ENCODE results near the gene KRTAP6-1. TPM values are rescaled to one million over a fixed set of nuclear protein-coding genes. Genes with fewer than 3 reads are reported as not detected.

Gene KRTAP6-1
- not detected for total RNA-seq
- long read RNA-seq: 0 reads

GRCh38 chr21:30613836-30614235 is at the start of gene KRTAP6-1:
TSS of gene KRTAP6-1 (minus strand) at chr21:30613930. CDS start at chr21:30613904, 26 bp downstream.
- no peak for TF ChIP-seq POLR2A (IDR thresholded peaks at IDR 0.05)
- TF ChIP-seq CTCF (IDR thresholded peaks at IDR 0.05): no peak
- 23% methylated on average over 1 of the region's 2 CpGs for WGBS (ENCODE audit: insufficient coverage, low coverage, low lambda C conversion rate, missing lambda C conversion rate)
- intact Hi-C loops (cut with DNase I): no loop called here
- H3K4me1 ChIP-seq: no peaks in the 10 kb centered on the region
- H3K27ac ChIP-seq: no peak within 1 kb of the TSS
- no peak within 1 kb of the TSS for H3K4me3 ChIP-seq
- H3K9me3 ChIP-seq: no peaks in the 10 kb centered on the region
- no peaks in the 10 kb centered on the region for H3K27me3 ChIP-seq
- DNase-seq (no peak), ATAC-seq (no peak)
- H3K36me3 ChIP-seq: no peaks in the 10 kb centered on the region

DNA sequence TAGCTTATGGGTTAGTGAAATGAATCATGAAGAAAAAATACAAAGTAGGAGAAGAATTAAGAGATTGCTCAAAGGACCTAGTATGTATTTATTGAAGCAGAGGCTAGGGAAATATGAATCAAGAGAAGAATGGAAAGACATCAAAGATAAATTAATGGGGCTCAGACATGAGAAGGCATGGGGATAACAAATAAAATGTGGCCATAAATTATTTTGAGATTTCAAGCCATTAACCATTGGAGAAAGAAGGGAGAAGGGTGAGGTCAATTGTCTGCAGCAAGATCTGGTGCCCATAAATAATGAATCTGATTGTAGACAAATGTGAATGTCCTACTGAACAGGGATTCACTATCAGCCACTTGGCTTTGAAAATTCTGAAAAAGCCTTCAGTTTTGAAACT is 39.2 kb upstream of the KRTAP6-1 start:
- Histone ChIP-seq H3K27me3 (no peaks in the 10 kb centered on the region), H3K27ac (no peak overlapping the region), H3K4me3 (no peak overlapping the region), H3K36me3 (no peaks in the 10 kb centered on the region), H3K4me1 (no peaks in the 10 kb centered on the region), H3K9me3 (no peaks in the 10 kb centered on the region)
- DNase-seq (no peak), ATAC-seq (no peak)
- TF ChIP-seq CTCF (IDR thresholded peaks at IDR 0.05): no peak
- no peak for TF ChIP-seq POLR2A (IDR thresholded peaks at IDR 0.05)
- intact Hi-C loops (cut with DNase I): no loop called here

DNA sequence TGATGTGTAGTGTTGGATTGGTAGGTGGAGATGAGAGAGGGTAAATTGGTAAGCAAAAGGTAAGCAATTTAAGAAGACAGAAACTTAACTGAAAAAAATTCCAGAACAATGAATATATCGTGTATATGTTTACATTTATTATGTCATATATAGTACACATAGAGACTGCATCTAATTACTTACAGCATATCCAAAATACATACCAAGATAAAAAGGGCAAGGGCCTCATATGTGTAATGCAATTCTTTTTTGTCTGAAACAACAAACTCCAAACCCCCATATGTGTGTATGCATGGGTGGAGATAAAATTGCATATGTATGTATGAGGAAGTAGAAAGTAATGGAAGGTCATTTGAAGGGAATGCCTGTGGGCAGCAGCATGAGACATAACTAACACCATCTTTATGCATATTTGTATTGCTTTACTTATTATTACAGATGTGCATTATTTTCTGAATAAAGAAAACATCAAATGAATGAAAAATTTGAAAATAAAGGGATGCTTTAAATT is 33.2 kb upstream of the KRTAP6-1 start:
- DNase-seq: no peak
- intact Hi-C loops (cut with DNase I): no loop called here
- Histone ChIP-seq H3K27me3 (no peaks in the 10 kb centered on the region), H3K9me3 (no peaks in the 10 kb centered on the region), H3K27ac (no peak overlapping the region), H3K36me3 (no peaks in the 10 kb centered on the region), H3K4me1 (no peaks in the 10 kb centered on the region), H3K4me3 (no peak overlapping the region)
- ATAC-seq: no peak
- no peak for TF ChIP-seq CTCF (IDR thresholded peaks at IDR 0.05)
- WGBS (ENCODE audit: insufficient coverage, low coverage, low lambda C conversion rate, missing lambda C conversion rate): 27% methylated on average over 1 of the region's 1 CpG

DNA sequence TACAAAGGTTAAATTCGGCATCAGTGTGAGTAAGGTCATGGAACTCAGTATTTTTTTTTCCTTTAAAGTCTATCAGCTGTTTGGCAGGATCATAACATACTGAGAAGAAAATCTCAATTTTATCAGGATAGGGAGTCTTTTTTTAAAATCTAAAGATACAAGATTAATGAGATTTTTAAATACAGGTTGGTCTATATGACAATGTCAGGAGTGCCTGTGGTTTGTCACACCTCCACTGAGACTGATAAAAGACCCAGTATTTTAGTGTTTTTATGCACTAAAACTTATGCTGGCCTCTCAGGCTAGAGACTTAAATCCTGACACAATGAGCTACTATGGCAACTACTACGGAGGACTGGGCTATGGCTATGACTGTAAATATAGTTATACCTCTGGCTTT is 28.8 kb upstream of the KRTAP6-1 start, which contains the start of gene KRTAP20-3:
Gene KRTAP20-3 (plus strand): TSS at position 301 of the 400 bp plus-strand sequence.
- Histone ChIP-seq H3K9me3 (no peaks in the 10 kb centered on the region), H3K36me3 (no peaks in the 10 kb centered on the region), H3K27me3 (no peaks in the 10 kb centered on the region), H3K4me3 (no peak within 1 kb of the TSS), H3K4me1 (no peaks in the 10 kb centered on the region), H3K27ac (no peak within 1 kb of the TSS)
- WGBS (ENCODE audit: insufficient coverage, low coverage, low lambda C conversion rate, missing lambda C conversion rate): 65% methylated on average over 2 of the region's 2 CpGs
- no peak for DNase-seq
- no peak for ATAC-seq
- TF ChIP-seq CTCF (IDR thresholded peaks at IDR 0.05) (no peak), POLR2A (IDR thresholded peaks at IDR 0.05) (no peak)
- intact Hi-C loops (cut with DNase I): no loop called here

DNA sequence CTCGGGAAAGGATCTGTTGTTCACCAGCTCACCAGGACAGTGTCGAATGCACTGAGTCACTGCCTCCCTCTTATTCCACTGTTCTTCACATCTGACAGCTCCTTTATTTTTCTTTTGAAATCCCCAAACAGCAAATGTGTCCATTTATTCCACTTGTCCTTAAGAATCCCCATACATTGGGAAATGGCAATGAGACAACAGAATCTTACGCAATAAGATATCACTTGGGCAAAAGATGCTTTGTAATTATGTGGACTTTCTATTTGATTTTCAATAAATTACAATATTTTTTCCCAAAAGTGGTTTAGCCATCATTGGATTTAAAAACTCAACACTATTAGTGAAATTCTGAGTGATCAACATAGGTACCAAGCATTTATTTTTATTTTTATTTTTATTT is 25.0 kb upstream of the KRTAP6-1 start:
- 90% methylated on average over 3 of the region's 3 CpGs for WGBS (ENCODE audit: insufficient coverage, low coverage, low lambda C conversion rate, missing lambda C conversion rate)
- Histone ChIP-seq H3K36me3 (no peaks in the 10 kb centered on the region), H3K27ac (no peak overlapping the region), H3K4me1 (no peaks in the 10 kb centered on the region), H3K27me3 (no peaks in the 10 kb centered on the region), H3K9me3 (no peaks in the 10 kb centered on the region), H3K4me3 (no peak overlapping the region)
- DNase-seq (no peak), ATAC-seq (no peak)
- intact Hi-C loops (cut with DNase I): no loop called here
- TF ChIP-seq POLR2A (IDR thresholded peaks at IDR 0.05) (no peak), CTCF (IDR thresholded peaks at IDR 0.05) (no peak)

Measured in right lobe of liver (tissue), 6 donors.